ENCODE measurements around the gene LRIT1.

Gene LRIT1

DNA sequence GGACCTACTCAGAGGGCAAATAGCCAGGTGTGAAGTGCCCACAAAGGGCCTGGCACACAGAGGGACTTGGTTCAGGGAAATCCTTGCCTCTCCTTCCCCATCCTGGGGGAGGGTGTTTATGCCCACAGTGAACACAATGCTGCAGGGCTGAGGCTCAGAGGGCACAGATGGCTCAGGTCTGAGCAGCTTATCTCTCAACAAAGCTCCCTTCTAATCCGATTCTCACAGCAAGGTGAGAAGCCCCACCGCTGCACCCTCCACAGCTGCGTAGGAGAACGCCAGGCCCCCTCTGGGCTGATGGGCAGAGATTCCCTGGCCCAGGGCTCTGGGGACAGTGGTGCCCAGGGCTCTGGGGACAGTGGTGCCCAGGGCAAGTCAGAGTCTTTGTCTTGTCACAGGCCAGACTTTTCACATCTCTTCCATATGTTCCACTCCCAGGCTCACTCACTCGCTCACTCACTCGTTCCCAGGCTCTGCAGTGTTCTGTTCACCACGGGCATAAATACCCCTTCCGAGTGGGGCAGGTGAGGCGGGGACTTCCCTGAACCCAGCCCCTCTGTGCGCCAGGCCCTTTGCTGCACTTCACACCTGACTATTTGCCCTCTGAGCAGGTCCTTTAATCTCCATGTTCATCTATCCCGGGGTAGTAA lies 55.7 kb downstream of the LRIT1 start:
- DNase-seq = peak; percentile 33

DNA sequence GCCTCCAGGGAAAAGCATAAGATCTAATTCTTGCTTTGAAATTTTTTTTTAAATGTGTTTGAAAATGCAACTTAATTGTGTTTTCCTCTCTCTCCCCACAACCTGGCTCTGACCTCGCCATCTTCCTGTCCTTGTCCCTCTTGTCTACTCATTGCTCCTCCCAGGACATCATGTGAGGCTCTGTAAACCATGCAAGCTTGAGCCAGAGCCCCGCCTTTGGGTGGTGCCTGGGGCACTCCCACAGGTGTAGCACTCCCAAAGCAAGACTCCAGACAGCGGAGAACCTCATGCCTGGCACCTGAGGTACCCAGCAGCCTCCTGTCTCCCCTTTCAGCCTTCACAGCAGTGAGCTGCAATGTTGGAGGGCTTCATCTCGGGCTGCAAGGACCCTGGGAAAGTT lies 56.8 kb downstream of the LRIT1 start:
- peak; percentile 30 for DNase-seq

DNA sequence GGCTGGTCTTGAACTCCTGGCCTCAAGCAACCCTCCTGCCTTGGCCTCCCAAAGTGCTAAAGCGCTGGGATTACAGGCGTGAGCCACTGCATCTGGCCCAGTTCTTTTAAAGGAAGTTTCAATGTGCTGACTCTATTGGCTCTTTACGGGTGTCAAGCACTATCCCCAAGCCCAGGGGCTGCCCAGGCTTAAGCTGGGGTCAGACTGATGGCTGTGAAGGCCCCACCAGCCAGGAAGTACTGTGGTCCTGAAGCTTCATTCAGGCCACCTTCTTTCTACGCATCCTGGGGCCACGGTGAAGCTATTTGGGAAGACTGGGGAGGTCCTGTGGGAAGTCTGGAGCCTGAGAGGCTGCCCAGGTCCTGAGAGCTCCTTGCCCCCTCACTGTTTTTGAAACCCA lies 59.7 kb downstream of the LRIT1 start:
- DNase-seq = peak; percentile 53
